Ishikawa (cell line): ENCODE results near the gene ADIPOQ.

Source experiments
- CREB1 ChIP-seq: IDR thresholded peaks from 2 replicates; pipeline ENCODE4 v1.6.1; 2012; ENCODE audit warnings: low read depth
- EP300 ChIP-seq: IDR thresholded peaks from 2 replicates; pipeline ENCODE4 v1.6.1; 2012; ENCODE audit warnings: borderline replicate concordance
- MAX ChIP-seq: IDR thresholded peaks from 2 replicates; pipeline ENCODE4 v1.6.1; 2012
- REST ChIP-seq: IDR thresholded peaks from 2 replicates; pipeline ENCODE4 v1.6.1; 2012; ENCODE audit warnings: low read depth, mild to moderate bottlenecking
- USF1 ChIP-seq: IDR thresholded peaks from 2 replicates; pipeline ENCODE4 v1.6.1; 2012

- TF ChIP-seq CREB1 (no peak), EP300 (no peak), REST (no peak), USF1 (no peak), MAX (no peak)
These were observed 10.2 kb upstream of the ADIPOQ start for GRCh38 chr3:186832276-186832675.
